Bronchial epithelial cell (primary cell): ENCODE measurements around the gene CLSTN2. TPM values are rescaled to one million over a fixed set of nuclear protein-coding genes. Genes with fewer than 3 reads are reported as not detected.

Source experiments
- DNase-seq: peaks from one replicate; pipeline ENCODE4 v3.0.0-alpha.2; 2010; ENCODE audit warnings: low read depth
- FAIRE-seq: peaks from 2 replicates; lab custom pipeline; 2011; peaks lifted over from hg19 to GRCh38; lab: Jason Lieb, UNC
- H3K27me3 ChIP-seq: 2 replicates; pipeline ENCODE4 v1.5.1; 2011; ENCODE audit warnings: low read length; ENCODE audit not compliant: control insufficient read depth, insufficient read depth
- H3K36me3 ChIP-seq: 2 replicates; pipeline ENCODE4 v1.5.1; 2011; ENCODE audit warnings: low read length; ENCODE audit not compliant: control insufficient read depth, insufficient read depth
- H3K4me3 ChIP-seq: 2 replicates; pipeline ENCODE4 v1.5.1; 2011; ENCODE audit warnings: mild to moderate bottlenecking, low read depth, low read length, control low read depth
- total RNA-seq: library from RNA; depleted of rRNA; stranded (reverse); fragments of >200 nt; gene quantifications from 2 replicates; pipeline ENCODE4 v1.2.1, GENCODE V29; 2014
- TF ChIP-seq, protein P1 (sequence below): IDR thresholded peaks from 2 replicates; pipeline ENCODE4 v1.5.1; 2011; ENCODE audit warnings: mild to moderate bottlenecking, moderate library complexity, low read length, control low read depth, inconsistent platforms; ENCODE audit not compliant: insufficient read depth, severe bottlenecking

The CLSTN2 gene
- total RNA-seq, 1 donor from 2014 or later, result 0.26 TPM

GRCh38 chr3:140251678-140252077, 316.7 kb downstream of the CLSTN2 start:
- no peak for DNase-seq
- H3K4me3 ChIP-seq, result no peak overlapping the region
- TF ChIP-seq, protein P1, sequence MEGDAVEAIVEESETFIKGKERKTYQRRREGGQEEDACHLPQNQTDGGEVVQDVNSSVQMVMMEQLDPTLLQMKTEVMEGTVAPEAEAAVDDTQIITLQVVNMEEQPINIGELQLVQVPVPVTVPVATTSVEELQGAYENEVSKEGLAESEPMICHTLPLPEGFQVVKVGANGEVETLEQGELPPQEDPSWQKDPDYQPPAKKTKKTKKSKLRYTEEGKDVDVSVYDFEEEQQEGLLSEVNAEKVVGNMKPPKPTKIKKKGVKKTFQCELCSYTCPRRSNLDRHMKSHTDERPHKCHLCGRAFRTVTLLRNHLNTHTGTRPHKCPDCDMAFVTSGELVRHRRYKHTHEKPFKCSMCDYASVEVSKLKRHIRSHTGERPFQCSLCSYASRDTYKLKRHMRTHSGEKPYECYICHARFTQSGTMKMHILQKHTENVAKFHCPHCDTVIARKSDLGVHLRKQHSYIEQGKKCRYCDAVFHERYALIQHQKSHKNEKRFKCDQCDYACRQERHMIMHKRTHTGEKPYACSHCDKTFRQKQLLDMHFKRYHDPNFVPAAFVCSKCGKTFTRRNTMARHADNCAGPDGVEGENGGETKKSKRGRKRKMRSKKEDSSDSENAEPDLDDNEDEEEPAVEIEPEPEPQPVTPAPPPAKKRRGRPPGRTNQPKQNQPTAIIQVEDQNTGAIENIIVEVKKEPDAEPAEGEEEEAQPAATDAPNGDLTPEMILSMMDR, result no peak
- no peak for FAIRE-seq
- no peaks in the 10 kb centered on the region for H3K36me3 ChIP-seq
- peaks cover 2% of the 10 kb centered on the region for H3K27me3 ChIP-seq

DNA sequence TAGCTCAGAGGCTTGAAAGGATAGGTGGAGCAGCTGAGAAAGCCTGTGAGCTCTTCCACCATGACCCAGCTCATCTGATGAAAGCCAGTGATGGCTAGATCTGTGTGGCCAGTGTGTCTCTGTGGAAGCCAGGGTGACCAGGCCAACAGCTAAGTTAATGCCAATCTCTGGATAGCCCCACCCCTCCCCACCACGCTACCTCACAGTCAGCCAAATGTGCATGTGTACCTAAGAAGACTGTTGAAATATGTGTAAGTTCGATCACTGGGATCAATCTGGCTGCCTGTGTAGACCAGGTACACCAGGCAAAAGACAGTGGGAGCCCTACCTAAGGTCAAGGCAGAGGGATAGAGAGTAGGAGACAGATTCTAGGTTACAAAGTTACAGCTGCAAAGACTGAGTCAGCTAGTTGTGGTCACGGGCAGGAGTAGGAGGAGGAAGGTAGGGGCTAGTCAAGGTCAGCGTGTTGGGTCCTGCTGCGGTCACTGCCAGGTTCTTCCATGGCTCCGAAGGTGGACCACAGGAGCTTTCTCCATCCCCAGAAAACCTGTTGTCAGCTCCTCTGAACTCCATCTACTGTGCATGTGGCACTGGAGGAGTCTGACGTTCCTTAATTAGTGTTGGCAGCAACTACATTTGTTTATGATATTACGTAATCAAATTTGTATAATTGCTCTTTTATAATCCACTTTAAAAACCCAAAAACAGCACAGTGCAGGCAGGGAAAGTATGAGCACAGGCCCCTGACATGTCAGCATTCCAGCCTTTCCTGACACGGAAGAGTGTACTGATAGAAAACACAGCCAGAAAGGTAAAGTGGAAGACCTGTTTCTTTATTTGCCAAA, 318.0 kb downstream of the CLSTN2 start:
- no peak overlapping the region for H3K4me3 ChIP-seq
- DNase-seq, result no peak
- H3K36me3 ChIP-seq, result no peaks in the 10 kb centered on the region
- TF ChIP-seq, protein P1, result no peak
- H3K27me3 ChIP-seq, result peaks cover 2% of the 10 kb centered on the region
- peak; percentile 50 for FAIRE-seq

- FAIRE-seq (no peak), DNase-seq (no peak)
- TF ChIP-seq, protein P1, result no peak
- no peaks in the 10 kb centered on the region for H3K27me3 ChIP-seq
- no peak overlapping the region for H3K4me3 ChIP-seq
- H3K36me3 ChIP-seq, result no peaks in the 10 kb centered on the region
Measured at GRCh38 chr3:140258222-140258724, 323.3 kb downstream of the CLSTN2 start.

- no peak for DNase-seq
- Histone ChIP-seq H3K36me3 (no peaks in the 10 kb centered on the region), H3K4me3 (no peak overlapping the region), H3K27me3 (no peaks in the 10 kb centered on the region)
- TF ChIP-seq, protein P1, result no peak
- FAIRE-seq, result no peak
Measured at GRCh38 chr3:140265302-140265701, 330.3 kb downstream of the CLSTN2 start.

DNA sequence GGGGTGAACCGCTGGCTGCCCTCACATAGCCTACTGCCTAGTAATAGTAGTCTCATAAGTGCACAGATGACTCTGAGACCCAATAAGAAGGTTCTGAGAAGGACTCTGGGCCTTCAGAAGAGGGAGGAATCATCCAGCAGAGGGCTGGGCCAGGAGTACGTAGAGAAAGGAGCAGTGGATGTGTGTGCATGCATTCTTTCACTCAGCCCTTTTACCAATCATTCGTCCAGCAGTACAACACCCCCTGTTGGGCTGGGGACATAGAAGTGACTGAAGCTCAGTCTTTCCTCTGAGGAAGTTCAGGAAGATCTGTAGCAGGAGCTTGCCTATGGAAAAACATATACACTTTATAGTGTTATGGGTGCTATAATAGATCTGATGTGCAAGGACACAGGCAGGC, 333.1 kb downstream of the CLSTN2 start:
- no peaks in the 10 kb centered on the region for H3K27me3 ChIP-seq
- no peak for FAIRE-seq
- H3K36me3 ChIP-seq, result no peaks in the 10 kb centered on the region
- TF ChIP-seq, protein P1, result no peak
- no peak overlapping the region for H3K4me3 ChIP-seq
- no peak for DNase-seq
